IMR-90 (cell line): Measurements from ENCODE around the gene ZDHHC8. TPM values are rescaled to one million over a fixed set of nuclear protein-coding genes. Genes with fewer than 3 reads are reported as not detected.

ENCODE experiments used
- ATAC-seq: fragments of 200-7000 bp; cut with Tn5 transposase; 2 replicates; pipeline ENCODE4 v1.9.1; 2020; ENCODE audit warnings: low read depth, mild to moderate bottlenecking, moderate library complexity
- BruUV-seq: library from RNA; stranded (reverse); fragments of 400-500 nt; replicated peaks from 2 replicates; lab custom pipeline; 2021; lab: Mats Ljungman, UMichigan
- CTCF ChIA-PET: fragments of 300-600 bp; formaldehyde crosslinking; extraction: SDS; loops from one replicate; lab custom pipeline; 2021; ENCODE audit warnings: antibody characterized with exemption; lab: Yijun Ruan, JAX
- POLR2A ChIA-PET: fragments of 300-600 bp; sonication (Branson Sonifier 250); formaldehyde crosslinking; loops from one replicate; lab custom pipeline; 2022; ENCODE audit warnings: antibody characterized with exemption; ENCODE audit not compliant: unreplicated experiment; lab: Charles Lee
- DNase-seq: peaks from one replicate; pipeline ENCODE4 v3.0.0; 2013
- H2AFZ ChIP-seq: replicated peaks from 2 replicates; pipeline ENCODE3; 2013; ENCODE audit warnings: low read length, mild to moderate bottlenecking; ENCODE audit not compliant: poor library complexity
- H2AK5ac ChIP-seq: 2 replicates; pipeline ENCODE4 v1.6.1; 2013; ENCODE audit warnings: low read depth, low read length, inconsistent platforms
- H2AK9ac ChIP-seq: replicated peaks from 2 replicates; pipeline ENCODE3; 2013; ENCODE audit warnings: mild to moderate bottlenecking, low read depth, low read length, moderate library complexity; ENCODE audit not compliant: poor library complexity
- H2BK120ac ChIP-seq: 2 replicates; pipeline ENCODE4 v1.6.1; 2013; ENCODE audit warnings: low read depth, low read length, inconsistent platforms
- H2BK15ac ChIP-seq: 3 replicates; pipeline ENCODE4 v1.6.1; 2013; ENCODE audit warnings: low read depth, low read length, inconsistent platforms
- H2BK20ac ChIP-seq: 2 replicates; pipeline ENCODE4 v1.6.1; 2013; ENCODE audit warnings: low read depth, mild to moderate bottlenecking, inconsistent platforms, low read length, moderate library complexity
- H2BK5ac ChIP-seq: 2 replicates; pipeline ENCODE4 v1.6.1; 2013; ENCODE audit warnings: mild to moderate bottlenecking, low read depth, low read length, inconsistent platforms; ENCODE audit not compliant: poor library complexity, severe bottlenecking
- H3K14ac ChIP-seq: replicated peaks from 2 replicates; pipeline ENCODE4 v1.6.1; 2013; ENCODE audit warnings: low read depth, low read length, inconsistent platforms
- H3K18ac ChIP-seq: 2 replicates; pipeline ENCODE4 v1.6.1; 2013; ENCODE audit warnings: low read depth, low read length, control low read depth
- H3K23ac ChIP-seq: 2 replicates; pipeline ENCODE4 v1.6.1; 2013; ENCODE audit warnings: low read depth, low read length, inconsistent platforms
- H3K27ac ChIP-seq: 2 replicates; pipeline ENCODE4 v1.5.1; 2013; ENCODE audit warnings: mild to moderate bottlenecking, control low read depth, low read length; ENCODE audit not compliant: insufficient read depth
- H3K27me3 ChIP-seq: 2 replicates; pipeline ENCODE4 v1.6.1; 2013; ENCODE audit warnings: low read length; ENCODE audit not compliant: control insufficient read depth, insufficient read depth
- H3K36me3 ChIP-seq: 2 replicates; pipeline ENCODE4 v1.6.1; 2013; ENCODE audit warnings: low read length, mixed read lengths; ENCODE audit not compliant: control insufficient read depth, insufficient read depth
- H3K4ac ChIP-seq: 2 replicates; pipeline ENCODE4 v1.6.1; 2013; ENCODE audit warnings: low read depth, low read length, inconsistent platforms
- H3K4me1 ChIP-seq: 2 replicates; pipeline ENCODE4 v1.6.1; 2013; ENCODE audit warnings: low read length, mixed read lengths; ENCODE audit not compliant: control insufficient read depth, insufficient read depth
- H3K4me2 ChIP-seq: 2 replicates; pipeline ENCODE4 v1.6.1; 2013; ENCODE audit warnings: low read depth, mild to moderate bottlenecking, control low read depth, low read length, moderate library complexity
- H3K4me3 ChIP-seq: 2 replicates; pipeline ENCODE4 v1.5.1; 2013; ENCODE audit warnings: low read depth, mild to moderate bottlenecking, control low read depth, low read length, moderate library complexity; ENCODE audit not compliant: insufficient read depth
- H3K56ac ChIP-seq: 2 replicates; pipeline ENCODE4 v1.6.1; 2013; ENCODE audit warnings: low read length, inconsistent platforms; ENCODE audit not compliant: insufficient read depth; ENCODE audit errors: extremely low read depth
- H3K79me1 ChIP-seq, 2 experiments: 2 replicates each; pipeline ENCODE4 v1.6.1; 2013; ENCODE audit warnings: low read length in 2 of 2, inconsistent platforms in 1 of 2, low read depth in 1 of 2
- H3K9ac ChIP-seq: 2 replicates; pipeline ENCODE4 v1.6.1; 2013; ENCODE audit warnings: low read depth, low read length, control low read depth
- H3K9me1 ChIP-seq: 2 replicates; pipeline ENCODE4 v1.6.1; 2013; ENCODE audit warnings: low read length, inconsistent platforms; ENCODE audit not compliant: insufficient read depth
- H3K9me3 ChIP-seq: 2 replicates; pipeline ENCODE4 v1.6.1; 2013; ENCODE audit warnings: low read length; ENCODE audit not compliant: control insufficient read depth, insufficient read depth
- H4K20me1 ChIP-seq: 2 replicates; pipeline ENCODE4 v1.6.1; 2013; ENCODE audit warnings: low read length, inconsistent platforms; ENCODE audit not compliant: insufficient read depth
- H4K5ac ChIP-seq: 2 replicates; pipeline ENCODE4 v1.6.1; 2013; ENCODE audit warnings: mild to moderate bottlenecking, low read depth, low read length, control low read depth
- H4K8ac ChIP-seq, 2 experiments: 2 replicates each; pipeline ENCODE4 v1.6.1; 2013; ENCODE audit warnings: low read depth in 2 of 2, low read length in 2 of 2, control low read depth in 1 of 2, inconsistent platforms in 1 of 2
- H4K91ac ChIP-seq: 2 replicates; pipeline ENCODE4 v1.6.1; 2013; ENCODE audit warnings: low read depth, low read length, inconsistent platforms; ENCODE audit not compliant: insufficient read depth
- BHLHE40 ChIP-seq: fragments of 150-350 bp; IDR thresholded peaks from 2 replicates; pipeline ENCODE4 v1.6.1; 2016; ENCODE audit warnings: mild to moderate bottlenecking, low read depth, low read length
- CEBPB ChIP-seq: IDR thresholded peaks from 2 replicates; pipeline ENCODE4 v1.6.1; 2012; ENCODE audit warnings: low read depth, low read length, improper control_type of control experiment
- MAFK ChIP-seq: IDR thresholded peaks from 2 replicates; pipeline ENCODE4 v1.6.1; 2012; ENCODE audit warnings: low read depth, low read length, improper control_type of control experiment
- NFE2L2 ChIP-seq: fragments of 150-350 bp; IDR thresholded peaks from 2 replicates; pipeline ENCODE4 v1.6.1; 2016; ENCODE audit warnings: low read depth, mild to moderate bottlenecking, low read length
- RCOR1 ChIP-seq: IDR thresholded peaks from 2 replicates; pipeline ENCODE4 v1.6.1; 2012; ENCODE audit warnings: mild to moderate bottlenecking, low read length, improper control_type of control experiment; ENCODE audit not compliant: insufficient replicate concordance
- SMC3 ChIP-seq: fragments of 150-350 bp; IDR thresholded peaks from 2 replicates; pipeline ENCODE4 v1.6.1; 2016; ENCODE audit warnings: low read depth, mild to moderate bottlenecking, antibody characterized with exemption, low read length, moderate library complexity
- WGBS, 2 experiments: methylation state at CpG; one replicate each; pipeline versions ENCODE4 v1.1.5 to v1.1.7; 2013; ENCODE audit warnings: missing lambda C conversion rate in 2 of 2; ENCODE audit not compliant: insufficient read length in 1 of 2; ENCODE audit errors: extremely low coverage in 2 of 2; 5-methylcytosine and 5-hydroxymethylcytosine counted together
- dilution Hi-C: fragments of 300-500 bp; cut with HindIII; formaldehyde crosslinking; loops from one replicate; pipeline ENCODE4 v1.14.3; 2018; ENCODE audit warnings: low sequenced_read_pairs; ENCODE audit not compliant: unreplicated experiment
- in situ Hi-C: fragments of 300-500 bp; cut with MboI; formaldehyde crosslinking; loops from 3 replicates; pipeline ENCODE4 v1.14.3; 2019; ENCODE audit warnings: low sequenced_read_pairs, inconsistent platforms, mixed read lengths
- intact Hi-C: fragments of 100-400 bp; cut with micrococcal nuclease; formaldehyde crosslinking; loops from 2 replicates; pipeline ENCODE4 v1.10.0; 2022
- polyA plus RNA-seq, 3 experiments: library from polyadenylated mRNA; depleted of rRNA; stranded (reverse); fragments of >200 nt; gene quantifications; 2 replicates each; pipeline ENCODE4 v1.2.3, GENCODE V29; 2012; ENCODE audit warnings: low replicate concordance in 1 of 3
- total RNA-seq: library from RNA; depleted of rRNA; stranded (reverse); fragments of >200 nt; gene quantifications from 2 replicates; pipeline ENCODE4 v1.2.3, GENCODE V29; 2012
- TF ChIP-seq, protein P1 (sequence below): fragments of 150-350 bp; IDR thresholded peaks from 2 replicates; pipeline ENCODE4 v1.6.1; 2016; ENCODE audit warnings: low read depth, mild to moderate bottlenecking, low read length, moderate library complexity, borderline replicate concordance
- TF ChIP-seq, protein P2 (sequence below): fragments of 150-350 bp; IDR thresholded peaks from 2 replicates; pipeline ENCODE4 v1.6.1; 2017; ENCODE audit warnings: mild to moderate bottlenecking, antibody characterized with exemption, low read length, low read depth
- TF ChIP-seq, protein P3 (sequence below): conservative IDR thresholded peaks from 2 replicates; pipeline ENCODE4 v1.5.1; 2012; ENCODE audit warnings: mild to moderate bottlenecking, low read depth, low read length, improper control_type of control experiment

The ZDHHC8 gene
- total and polyA plus RNA-seq, 2 of the 4 experiments (the other 2 are of a cell fraction), result 2.5 to 72.6 TPM

DNA sequence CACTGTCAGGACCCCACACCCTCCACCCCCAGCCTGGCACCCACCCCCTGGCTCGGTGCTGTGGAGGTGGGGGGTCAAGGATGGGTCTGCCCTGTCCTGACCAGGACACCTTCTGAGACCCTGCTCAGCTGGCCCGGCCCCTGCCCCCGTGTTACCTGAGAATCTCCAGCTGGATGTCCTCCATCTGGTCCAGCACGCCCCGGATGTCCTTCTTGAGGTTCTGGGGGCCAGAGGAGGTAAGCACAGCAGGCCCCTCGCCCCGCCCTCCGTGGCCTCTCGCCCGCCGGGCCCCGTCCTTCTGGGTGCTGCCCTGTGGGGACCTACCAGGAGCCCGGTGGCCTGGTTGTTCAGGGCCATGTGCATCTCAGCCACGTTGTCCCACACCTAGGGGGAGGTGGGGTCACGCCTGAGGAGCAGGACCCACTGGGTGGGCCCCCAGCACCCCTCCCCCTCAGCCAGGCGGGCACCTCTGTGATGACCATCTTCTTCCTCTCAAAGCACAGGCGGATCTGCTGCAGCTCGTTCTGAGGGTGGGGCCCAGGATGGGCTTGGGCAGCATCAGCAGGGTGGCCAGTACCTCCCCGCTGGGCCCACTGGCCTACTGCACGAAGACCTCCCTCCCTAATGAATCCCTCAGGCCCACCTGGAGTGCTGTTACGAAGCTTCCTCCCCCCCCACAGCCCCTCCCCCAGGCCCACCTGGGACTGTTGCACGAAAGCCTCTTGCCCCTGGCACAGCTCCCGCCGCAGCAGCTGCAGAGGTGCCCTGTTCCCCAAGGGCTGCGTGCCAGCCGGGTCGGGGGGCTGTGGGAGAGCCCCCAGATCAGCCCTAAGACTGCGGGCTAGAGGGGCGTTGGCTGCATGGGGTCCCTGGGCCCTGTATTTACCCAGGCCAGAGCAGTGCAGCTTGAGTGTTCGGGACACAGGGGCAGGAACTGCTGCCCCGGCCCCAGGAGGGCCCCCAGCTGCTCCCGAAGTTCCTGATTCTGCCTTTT, 17.9 kb downstream of the ZDHHC8 start:
- no peak overlapping the region for H3K4me3 ChIP-seq
- H3K79me1 ChIP-seq, result peaks cover 0 to 7% of the 10 kb centered on the region in 2 experiments; a peak in 1 of 4 replicates
- no peak overlapping the region for H2BK15ac ChIP-seq
- H2BK20ac ChIP-seq, result no peak overlapping the region
- no peaks in the 10 kb centered on the region for H3K27me3 ChIP-seq
- no peak overlapping the region for H2BK5ac ChIP-seq
- peaks cover 8% of the 10 kb centered on the region for H3K4me1 ChIP-seq
- H4K5ac ChIP-seq, result no peak overlapping the region
- no peak overlapping the region for H3K23ac ChIP-seq
- H2AK9ac ChIP-seq, result no peak overlapping the region
- H2AK5ac ChIP-seq, result no peak overlapping the region
- H4K91ac ChIP-seq, result no peak overlapping the region
- CTCF ChIA-PET, result no interaction called here
- no peak overlapping the region for H2AFZ ChIP-seq
- dilution Hi-C loops (no loop called here), in situ Hi-C loops (loop anchor here (10.0 kb wide), 1 partner anchor 305 kb away; no protein-coding TSS in a partner anchor), intact Hi-C loops (no loop called here)
- no peak overlapping the region for H3K9ac ChIP-seq
- peaks cover 6% of the 10 kb centered on the region; the same call in 1 of the 2 replicates for H3K36me3 ChIP-seq
- DNase-seq (no peak), ATAC-seq (no peak)
- POLR2A ChIA-PET, result no interaction called here
- no peaks in the 10 kb centered on the region for H3K9me3 ChIP-seq
- no peak overlapping the region for H3K56ac ChIP-seq
- no peak overlapping the region for H3K14ac ChIP-seq
- no peak overlapping the region for H3K4me2 ChIP-seq
- H3K4ac ChIP-seq, result no peak overlapping the region
- H3K27ac ChIP-seq, result no peak overlapping the region
- H3K18ac ChIP-seq, result no peak overlapping the region
- peaks cover 9% of the 10 kb centered on the region; the same call in 1 of the 2 replicates for H4K20me1 ChIP-seq
- no CpG with 5 or more reads among the region's 32 CpGs for WGBS, 2 experiments
- H2BK120ac ChIP-seq, result no peak overlapping the region
- no peaks in the 10 kb centered on the region for H3K9me1 ChIP-seq
- H4K8ac ChIP-seq, result no peak overlapping the region
- TF ChIP-seq MAFK (no peak), RCOR1 (no peak), CEBPB (no peak), NFE2L2 (no peak), BHLHE40 (no peak), SMC3 (no peak)
- TF ChIP-seq, protein P1, sequence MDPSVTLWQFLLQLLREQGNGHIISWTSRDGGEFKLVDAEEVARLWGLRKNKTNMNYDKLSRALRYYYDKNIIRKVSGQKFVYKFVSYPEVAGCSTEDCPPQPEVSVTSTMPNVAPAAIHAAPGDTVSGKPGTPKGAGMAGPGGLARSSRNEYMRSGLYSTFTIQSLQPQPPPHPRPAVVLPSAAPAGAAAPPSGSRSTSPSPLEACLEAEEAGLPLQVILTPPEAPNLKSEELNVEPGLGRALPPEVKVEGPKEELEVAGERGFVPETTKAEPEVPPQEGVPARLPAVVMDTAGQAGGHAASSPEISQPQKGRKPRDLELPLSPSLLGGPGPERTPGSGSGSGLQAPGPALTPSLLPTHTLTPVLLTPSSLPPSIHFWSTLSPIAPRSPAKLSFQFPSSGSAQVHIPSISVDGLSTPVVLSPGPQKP, result no peak
- TF ChIP-seq, protein P2, sequence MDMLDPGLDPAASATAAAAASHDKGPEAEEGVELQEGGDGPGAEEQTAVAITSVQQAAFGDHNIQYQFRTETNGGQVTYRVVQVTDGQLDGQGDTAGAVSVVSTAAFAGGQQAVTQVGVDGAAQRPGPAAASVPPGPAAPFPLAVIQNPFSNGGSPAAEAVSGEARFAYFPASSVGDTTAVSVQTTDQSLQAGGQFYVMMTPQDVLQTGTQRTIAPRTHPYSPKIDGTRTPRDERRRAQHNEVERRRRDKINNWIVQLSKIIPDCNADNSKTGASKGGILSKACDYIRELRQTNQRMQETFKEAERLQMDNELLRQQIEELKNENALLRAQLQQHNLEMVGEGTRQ, result no peak
- TF ChIP-seq, protein P3, sequence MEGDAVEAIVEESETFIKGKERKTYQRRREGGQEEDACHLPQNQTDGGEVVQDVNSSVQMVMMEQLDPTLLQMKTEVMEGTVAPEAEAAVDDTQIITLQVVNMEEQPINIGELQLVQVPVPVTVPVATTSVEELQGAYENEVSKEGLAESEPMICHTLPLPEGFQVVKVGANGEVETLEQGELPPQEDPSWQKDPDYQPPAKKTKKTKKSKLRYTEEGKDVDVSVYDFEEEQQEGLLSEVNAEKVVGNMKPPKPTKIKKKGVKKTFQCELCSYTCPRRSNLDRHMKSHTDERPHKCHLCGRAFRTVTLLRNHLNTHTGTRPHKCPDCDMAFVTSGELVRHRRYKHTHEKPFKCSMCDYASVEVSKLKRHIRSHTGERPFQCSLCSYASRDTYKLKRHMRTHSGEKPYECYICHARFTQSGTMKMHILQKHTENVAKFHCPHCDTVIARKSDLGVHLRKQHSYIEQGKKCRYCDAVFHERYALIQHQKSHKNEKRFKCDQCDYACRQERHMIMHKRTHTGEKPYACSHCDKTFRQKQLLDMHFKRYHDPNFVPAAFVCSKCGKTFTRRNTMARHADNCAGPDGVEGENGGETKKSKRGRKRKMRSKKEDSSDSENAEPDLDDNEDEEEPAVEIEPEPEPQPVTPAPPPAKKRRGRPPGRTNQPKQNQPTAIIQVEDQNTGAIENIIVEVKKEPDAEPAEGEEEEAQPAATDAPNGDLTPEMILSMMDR, result no peak
- no TSS peak for BruUV-seq
